HG03457 (cell line): ENCODE results near the gene NIM1K.
A peak's percentile ranks its signal among the peaks of the same experiment; 100 is the strongest.
"Not testable (repeated sequence)": the region's sequence is repeated elsewhere in the genome, so short reads cannot be mapped to it uniquely, and the experiment has no call there.

ENCODE experiments used
- ATAC-seq: cut with Tn5 transposase; IDR thresholded peaks from one replicate; pipeline ENCODE4 v1.9.1; 2021; ENCODE audit warnings: moderate number of reproducible peaks; ENCODE audit not compliant: unreplicated experiment

The NIM1K gene

DNA sequence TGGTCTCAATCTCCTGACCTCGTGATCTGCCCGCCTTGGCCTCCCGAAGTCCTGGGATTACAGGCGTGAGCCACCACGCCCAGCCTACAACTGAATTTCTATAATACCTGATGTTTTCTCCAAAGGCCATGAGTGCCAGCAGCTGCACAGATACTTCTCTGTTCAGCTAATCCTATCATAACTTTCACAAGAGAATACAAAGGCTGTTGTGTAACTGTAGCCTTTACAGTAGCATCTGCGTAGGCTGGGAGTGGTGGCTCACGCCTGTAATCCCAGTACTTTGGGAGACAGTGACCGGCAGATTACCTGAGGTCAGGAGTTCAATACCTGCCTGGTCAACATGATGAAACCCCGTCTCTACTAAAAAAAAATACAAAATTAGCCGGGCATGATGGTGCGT lies 8.9 kb upstream of the NIM1K start:
- ATAC-seq = not testable (repeated sequence)

DNA sequence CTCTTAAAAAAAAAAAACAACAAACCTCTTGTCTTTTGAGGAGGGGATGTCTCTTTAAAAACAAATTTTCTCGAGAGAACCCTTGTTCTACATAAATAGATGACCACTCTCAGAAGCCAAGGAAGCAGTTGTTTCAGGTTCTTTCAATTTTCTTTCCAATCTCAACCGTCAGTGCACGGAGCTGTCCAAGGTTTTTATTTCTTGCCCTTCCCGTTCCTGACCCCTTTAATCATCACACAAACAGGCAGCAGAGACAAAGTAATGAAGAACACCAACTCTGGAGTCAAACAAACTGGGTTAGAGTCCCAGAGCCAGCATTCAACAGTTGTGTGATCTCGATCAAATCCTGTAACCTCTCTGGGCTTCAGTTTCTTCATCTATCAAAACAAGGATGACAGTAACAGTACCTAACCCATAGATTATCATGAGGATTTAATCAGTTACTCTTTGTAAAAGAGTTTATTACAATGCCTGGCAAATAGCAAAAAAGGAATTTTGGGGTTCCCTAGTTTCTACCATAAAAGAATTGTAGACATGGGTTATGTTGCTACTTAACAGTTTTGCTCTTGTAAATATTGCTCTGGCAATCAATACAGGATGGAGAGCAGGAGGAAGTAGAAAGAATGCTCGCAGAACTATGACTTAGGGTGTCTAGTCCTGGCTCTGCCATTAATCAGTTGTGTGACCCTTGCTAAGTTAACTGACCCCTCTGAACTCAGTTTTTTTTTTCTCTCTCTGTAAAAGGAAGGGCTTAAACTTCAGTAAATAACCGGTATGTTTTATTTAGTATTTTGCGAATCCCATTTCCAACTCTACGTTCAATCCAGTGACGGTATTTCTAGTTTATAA lies 1.0 kb upstream of the NIM1K start:
- no peak for ATAC-seq

DNA sequence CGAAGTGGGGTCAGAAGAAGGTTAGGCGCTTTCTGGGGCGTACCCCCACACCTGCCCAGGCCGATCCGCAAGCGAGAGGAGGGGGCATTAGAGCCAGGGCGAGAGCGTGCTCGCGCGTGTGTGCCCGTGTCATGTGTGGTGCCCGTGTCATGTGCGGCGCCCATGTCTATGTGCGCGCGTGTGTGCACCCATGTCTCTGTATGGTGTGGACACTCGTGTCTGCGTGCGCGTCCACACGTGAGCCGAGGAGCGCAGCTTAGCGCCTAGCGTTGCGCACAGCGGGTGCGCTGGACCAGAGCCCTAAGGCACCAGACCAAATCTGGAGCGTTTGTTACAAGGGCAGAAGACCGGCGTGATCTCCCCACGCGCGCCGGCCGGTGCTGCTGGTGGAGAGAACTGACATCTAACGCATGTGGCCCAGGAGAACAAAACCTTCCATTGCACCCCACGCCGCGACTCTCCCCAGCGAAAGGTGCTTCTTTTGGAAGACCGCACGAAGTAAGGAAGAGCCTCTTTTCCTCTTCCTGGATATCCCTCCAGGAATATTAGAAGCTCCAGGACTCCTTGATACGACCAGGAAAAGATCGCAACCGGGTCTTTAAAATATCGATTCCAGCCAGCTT lies 644 bp downstream of the NIM1K start:
- ATAC-seq = peak; percentile 7

DNA sequence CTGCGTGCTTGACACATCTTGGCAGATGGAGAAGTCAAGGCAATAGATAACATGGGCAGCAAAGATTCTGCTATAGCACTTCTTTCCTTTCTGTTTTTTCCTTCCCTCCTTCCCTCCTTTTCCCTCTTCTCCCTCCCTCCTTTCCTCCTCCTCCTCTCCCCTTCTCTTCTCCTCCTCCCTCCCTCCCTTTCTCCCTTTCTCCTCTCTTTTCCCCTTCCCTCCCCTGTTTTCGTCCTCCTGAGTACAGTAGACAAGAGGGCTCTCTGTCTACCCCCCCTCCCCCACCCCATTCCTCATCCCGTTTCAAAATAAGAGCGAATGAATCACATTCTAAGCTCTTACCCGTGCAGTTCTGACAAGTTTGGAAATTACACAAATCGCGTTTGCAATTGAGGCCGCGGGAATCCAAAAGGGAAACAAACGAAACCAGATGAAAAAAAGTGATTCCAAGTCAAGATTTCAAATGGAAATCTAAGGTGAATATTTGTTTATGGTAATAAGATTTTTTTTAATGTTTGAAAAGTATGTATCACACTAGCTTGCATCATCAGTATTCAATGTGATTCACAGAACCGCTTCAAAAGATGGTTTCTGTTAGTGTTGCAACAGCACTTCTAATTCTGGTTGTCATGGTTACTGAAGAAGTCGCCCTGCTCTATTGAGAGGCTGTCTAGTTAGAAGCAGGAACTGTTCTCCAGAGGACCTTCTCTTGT lies 1.3 kb downstream of the NIM1K start:
- no peak for ATAC-seq

DNA sequence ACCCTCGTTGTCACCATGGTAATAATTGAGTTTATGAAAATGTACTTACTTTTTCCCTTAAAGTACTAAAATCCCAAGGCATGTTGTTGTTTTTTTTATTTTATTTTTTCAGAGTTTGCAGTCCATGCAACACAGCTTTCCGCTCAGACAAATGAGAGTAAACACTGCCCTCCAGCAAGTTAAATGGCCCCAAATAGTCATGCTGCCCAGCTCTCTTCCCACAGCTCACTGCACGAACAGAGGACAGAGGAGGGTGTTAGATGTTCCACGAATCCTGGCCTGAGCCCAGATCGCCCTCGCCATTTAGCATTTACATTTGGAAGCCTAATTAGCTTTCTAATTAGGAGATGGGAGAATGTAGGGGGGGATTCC lies 1.9 kb downstream of the NIM1K start:
- no peak for ATAC-seq

DNA sequence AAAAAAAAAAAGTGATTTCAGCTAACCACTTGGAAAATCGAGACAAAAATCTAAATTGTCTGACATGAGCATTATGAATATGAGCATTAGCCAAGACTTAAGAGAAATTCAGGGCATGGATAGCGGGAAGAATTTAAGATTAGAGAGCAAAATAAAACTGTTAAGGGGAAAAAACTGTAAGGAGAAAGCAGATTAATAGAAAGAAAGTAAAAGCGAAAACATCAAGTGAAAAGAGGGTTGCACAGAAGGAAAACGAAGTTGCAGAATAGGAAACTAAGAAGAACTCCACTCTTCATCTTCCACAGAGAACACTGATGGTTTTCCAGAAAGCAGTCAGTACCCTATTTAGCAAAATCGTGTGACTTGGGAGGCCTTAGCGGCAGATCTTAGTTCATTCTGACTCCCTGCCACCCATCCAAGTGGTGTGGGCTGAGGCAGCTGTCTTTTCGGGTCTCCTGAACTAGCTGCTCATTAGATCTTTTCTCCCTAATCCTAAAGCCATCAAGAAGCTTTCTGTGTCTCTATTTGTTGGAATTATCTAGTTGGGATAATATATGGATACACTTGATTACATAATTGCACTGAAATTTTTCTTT lies 3.7 kb downstream of the NIM1K start:
- no peak for ATAC-seq

DNA sequence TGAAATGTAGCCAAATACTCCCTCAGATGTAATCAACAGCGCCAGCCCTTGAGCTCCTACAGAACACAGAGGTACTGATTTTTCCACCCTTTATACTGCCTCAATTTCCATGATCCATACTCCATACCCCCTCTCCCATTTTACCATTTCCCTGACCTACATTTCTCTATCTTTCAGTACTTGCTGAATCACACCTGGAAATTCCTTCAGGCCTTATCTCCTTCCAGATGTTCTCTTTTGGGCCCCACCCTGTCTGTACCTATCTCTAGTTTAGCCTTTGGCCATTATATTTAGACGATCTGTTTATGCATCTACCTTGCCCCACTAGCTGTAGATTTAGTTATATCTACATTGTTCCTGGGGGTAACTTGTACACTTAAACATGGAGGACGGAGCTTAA lies 5.5 kb downstream of the NIM1K start:
- no peak for ATAC-seq

DNA sequence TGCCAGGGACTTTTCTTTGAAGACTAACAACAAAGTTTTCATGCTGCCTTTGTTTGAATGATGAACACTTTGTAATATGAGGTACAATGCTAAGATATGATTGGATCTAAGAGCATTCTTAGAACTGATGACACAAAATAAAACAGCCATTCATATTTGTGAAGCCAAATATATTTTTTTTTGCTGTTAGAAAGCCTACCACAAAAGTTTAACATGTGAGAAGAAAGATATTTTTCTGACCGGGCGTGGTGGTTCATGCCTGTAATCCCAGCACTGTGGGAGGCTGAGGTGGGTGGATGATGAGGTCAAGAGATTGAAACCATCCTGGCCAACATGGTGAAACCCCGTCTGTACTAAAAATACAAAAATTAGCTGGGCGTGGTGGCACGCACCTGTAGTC lies 9.4 kb downstream of the NIM1K start:
- not testable (repeated sequence) for ATAC-seq

DNA sequence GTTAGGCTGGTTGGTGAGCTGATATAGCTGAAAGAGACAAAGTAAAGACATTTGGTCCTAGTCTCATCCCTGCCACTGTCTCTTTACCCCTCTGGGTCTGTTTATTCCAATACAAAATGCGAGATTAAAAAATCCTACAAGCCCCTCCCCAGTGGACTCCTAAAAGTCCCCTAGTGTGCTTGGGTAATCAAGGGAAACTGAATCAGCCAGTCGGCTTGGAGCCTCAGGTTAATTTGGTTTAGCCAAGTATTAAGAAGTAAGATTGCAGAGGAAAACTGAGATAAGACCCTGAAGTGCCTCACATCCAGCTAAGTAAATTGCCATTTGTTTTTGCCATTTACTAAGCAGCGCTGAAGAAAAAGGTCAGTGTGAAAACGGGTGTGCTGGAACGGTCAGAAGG lies 10.4 kb downstream of the NIM1K start:
- no peak for ATAC-seq

DNA sequence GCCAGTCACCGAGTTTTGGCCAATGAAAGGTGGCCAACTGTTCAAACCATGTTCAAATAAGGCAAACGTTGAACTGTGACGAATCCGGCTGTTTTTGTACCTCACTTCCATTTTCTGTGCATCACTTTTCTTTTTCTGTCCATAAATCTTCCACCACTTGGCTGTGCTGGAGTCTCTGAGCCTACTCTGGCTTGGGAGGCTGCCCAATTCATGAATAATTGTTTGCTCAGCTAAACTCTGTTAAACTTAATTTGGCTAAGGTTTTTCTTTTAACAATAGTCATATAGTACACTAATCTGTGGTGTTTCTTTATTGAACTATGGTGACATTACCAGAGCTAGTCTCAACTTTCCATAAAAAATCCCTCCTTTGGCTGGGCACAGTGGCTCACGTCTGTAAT lies 11.3 kb downstream of the NIM1K start:
- no peak for ATAC-seq

DNA sequence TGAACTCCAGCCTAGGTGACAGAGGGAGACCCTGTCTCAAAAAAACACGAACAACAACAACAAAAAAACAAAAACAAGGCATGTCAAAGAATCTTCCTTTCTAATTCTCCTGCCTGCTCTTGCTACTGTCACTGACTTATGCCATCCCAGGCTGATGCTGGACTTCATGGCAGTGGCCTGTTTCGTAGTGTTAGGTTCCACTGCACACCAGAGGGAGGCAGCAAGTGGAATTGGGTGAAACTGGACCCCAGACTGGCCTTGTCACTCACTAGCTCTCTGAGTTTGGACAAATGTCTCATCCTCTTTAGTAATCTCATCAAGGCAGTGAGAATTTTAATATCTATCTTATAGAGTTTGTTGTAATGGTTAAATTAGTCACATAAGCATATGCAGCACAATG lies 12.9 kb downstream of the NIM1K start:
- no peak for ATAC-seq

DNA sequence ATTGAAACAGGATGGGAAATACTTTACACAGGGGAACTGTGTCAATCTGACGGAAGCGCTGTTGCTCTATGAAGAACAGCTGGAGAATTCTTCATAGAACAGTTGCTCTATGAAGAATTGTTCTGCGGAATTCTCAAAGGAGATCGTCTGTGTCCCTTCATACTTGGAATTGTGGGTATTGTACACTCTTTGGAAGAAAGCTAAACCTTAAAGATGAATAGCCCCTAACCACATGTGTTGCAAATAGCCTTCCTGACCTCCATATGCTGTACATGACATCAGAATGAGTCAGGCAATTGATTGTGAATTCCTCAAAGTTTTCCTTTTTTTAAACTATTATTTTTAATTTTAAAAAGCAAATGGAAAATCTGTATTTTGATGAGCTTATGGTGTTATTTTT lies 15.6 kb downstream of the NIM1K start:
- ATAC-seq = no peak

DNA sequence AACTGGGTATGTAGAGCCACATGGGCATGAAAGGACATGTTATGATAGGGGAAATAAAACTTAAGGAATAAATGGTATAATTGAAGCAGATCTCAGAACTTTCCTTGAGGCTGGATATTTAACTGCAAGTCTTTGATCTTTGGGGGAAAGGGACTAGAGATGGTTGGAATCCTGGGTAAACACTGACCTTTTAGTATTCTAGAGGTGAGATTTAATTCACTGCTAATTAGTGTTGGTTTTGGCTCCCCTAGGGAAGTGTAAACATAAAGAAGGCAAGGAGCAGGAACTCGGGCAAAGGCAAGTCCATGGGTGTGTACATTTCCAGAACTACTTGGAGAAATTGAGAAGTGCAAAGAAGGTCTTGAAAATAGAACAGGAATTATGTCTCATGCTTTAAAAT lies 16.6 kb downstream of the NIM1K start:
- ATAC-seq = no peak

DNA sequence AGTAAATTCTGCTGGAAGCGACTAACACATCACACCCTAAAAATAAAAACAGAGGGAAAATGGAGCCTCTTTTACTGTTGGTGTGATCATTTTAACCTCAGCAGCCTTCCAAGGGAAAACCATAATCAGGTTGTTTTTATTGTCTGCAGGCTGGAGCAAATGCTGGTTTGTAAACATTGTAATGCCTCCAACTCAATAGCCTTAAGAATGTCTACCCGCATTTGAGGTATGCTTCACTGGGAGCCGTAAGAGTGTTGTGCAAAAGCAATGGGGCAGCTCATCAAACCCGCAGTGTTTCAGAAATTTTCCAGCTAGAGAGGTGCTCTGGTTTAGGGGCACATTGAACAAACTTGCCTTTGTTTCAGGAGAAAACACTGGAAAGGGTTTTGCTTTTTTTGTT lies 17.0 kb downstream of the NIM1K start:
- no peak for ATAC-seq

DNA sequence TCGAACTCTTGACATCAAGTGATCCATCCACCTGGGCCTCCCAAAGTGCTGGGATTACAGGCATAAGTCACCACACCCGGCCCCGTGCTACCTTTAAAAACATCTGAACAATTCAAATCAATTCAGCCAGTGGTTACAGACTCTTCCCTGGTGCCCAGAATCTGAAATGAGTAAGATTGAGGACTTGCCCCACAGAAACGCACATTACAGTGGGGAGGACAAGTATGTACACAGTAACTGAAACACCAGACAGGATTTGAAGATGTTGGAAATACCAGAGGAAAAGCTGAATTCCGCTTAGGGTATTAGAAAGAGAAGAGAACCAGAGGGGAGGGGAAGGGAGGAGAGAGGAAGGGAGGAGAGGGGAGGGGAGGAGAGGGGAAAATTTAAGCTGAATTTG lies 17.8 kb downstream of the NIM1K start:
- no peak for ATAC-seq

DNA sequence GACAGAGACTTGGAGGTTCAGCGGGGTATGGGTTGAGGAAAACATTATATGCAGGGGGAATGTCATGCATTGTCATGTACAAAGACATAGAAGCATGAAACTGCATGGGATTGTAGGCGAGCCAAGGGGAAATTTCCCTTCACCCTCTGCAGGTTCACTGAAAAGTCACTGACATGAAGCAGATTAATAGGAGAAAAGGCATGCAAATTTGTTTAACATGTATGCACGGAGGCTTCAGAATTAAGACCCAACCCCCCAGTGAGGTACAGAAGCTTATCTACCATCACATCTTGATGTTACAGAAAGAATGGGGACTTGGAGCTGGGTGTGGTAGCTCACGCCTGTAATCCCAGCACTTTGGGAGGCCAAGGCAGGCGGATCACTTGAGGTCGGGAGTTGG lies 18.5 kb downstream of the NIM1K start:
- ATAC-seq = no peak

DNA sequence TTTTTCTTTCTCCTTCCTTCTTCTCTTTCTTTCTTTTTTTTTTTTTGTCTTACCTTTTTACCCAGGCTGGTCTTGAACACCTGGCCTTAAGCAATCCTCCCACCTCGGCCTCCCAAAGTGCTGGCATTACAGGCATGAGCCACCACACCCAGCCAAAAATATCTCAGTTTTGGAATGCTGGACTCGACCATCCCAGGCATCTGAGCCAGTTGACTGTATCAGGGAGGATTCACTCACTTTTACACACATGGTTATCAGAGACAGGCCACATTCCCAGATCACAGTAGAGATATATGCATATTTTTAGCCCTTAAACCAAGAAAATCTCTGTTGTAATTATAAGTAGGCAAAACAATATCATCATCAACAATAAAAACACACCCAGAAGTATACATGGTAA lies 21.9 kb downstream of the NIM1K start:
- no peak for ATAC-seq

DNA sequence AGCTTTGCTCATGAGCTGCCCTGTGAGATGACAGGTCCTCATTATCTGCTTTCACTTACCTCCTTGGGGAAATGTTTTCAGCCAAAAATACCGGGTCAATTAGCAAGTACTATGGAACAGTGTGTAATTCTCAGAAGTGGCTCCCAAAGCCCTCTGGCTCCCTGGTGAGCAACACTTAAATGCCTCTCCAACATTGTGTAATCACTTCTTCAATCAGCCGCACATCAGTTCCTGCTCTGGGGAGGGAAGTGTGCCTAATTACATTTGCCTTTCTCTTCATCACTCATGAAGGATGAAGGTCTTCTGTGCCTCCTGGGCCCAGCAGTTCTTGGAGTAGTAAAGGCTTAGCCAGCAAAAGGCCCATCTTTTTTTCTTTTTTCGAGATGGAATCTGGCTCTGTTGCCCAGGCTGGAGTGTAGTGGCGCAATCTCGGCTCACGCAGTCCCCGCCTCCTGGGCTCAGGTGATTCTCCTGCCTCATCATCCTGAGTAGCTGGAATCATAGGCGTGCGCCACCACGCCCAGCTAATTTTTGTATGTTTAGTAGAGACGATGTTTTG lies 23.1 kb downstream of the NIM1K start:
- ATAC-seq = no peak

DNA sequence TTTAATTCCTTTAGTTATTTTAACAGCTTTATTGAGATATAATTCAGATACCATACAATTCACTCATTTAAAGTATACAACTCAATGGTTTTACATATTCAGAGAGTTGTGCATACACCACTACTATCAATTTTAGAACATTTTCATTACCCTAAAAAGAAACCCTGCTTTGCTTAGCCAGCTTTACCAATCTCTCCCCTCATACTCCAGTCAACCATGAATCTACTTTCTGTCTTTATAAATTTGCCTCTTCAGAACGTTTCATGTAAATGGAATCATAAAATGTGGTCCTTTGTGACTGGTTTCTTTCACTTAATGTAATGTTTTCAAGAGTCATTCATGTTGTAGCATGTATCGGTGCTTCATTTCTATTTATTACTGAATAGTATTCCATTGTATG lies 24.9 kb downstream of the NIM1K start:
- ATAC-seq = no peak

DNA sequence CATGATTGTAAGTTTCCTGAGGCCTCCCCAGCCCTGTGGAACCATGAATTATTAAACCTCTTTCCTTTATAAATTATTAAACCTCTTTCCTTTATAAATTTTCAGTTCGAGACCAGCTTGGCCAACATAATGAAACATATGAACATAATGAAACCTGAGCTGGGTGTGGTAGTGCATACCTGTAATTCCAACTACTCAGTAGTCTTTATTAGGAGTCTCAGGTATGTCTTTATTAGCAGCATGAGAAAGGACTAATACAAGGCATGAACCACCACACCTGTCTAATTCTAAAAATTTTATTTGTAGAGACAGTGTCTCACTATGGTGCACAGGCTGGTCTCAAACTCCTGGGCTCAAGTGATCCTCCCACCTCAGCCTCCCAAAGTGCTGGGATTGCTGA lies 27.1 kb downstream of the NIM1K start:
- ATAC-seq = no peak

DNA sequence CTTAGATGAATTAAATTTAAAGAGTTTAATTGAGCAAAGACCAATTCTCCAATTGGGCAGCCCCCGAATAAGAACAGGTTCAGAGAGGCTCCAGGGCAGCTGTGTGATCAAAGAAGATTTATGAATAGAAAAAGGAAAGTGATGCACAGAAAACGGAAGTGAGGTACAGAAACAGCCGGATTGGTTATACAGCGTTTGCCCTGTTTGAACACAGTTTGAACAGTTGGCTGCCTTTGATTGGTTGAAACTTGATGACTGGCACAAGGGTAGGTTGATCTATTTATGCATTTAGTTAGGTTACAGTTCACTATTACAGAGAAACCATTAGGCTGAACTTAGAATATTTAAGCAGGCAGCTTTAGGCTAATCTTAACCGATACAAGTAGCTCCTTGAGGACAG lies 29.5 kb downstream of the NIM1K start:
- no peak for ATAC-seq
